Body of pancreas (tissue), 4 donors: ENCODE data around the gene B4GAT1. TPM values are rescaled to one million over a fixed set of nuclear protein-coding genes. Genes with fewer than 3 reads are reported as not detected.
A peak's percentile ranks its signal among the peaks of the same experiment; 100 is the strongest.

ENCODE experiments used
- ATAC-seq: fragments of 150-250 bp; one replicate; pipeline ENCODE4 v1.9.1; 2016
- DNase-seq, 4 donors: peaks; one replicate each; pipeline ENCODE4 v3.0.0-alpha.2; 2019
- H3K27ac ChIP-seq, 4 donors: fragments of 200-600 bp; sonication (generic); 1 replicate in 3 of 4; 2 replicates in 1 of 4; pipeline versions ENCODE4 v1.5.1 to v1.6.1; 2016 to 2019; ENCODE audit warnings: mild to moderate bottlenecking in 1 of 4, mixed read lengths in 1 of 4, moderate library complexity in 1 of 4
- H3K27me3 ChIP-seq, 2 donors: fragments of 200-600 bp; sonication (generic); one replicate each; pipeline ENCODE4 v1.6.0; 2016; ENCODE audit warnings: mild to moderate bottlenecking in 1 of 2
- H3K36me3 ChIP-seq, 2 donors: fragments of 200-600 bp; sonication (generic); replicated peaks in 1 of 2; 2 replicates each; pipeline ENCODE4 v1.5.1; 2016; ENCODE audit warnings: low read depth in 2 of 2; ENCODE audit not compliant: insufficient read depth in 1 of 2
- H3K4me1 ChIP-seq: fragments of 200-600 bp; sonication (generic); one replicate; pipeline ENCODE4 v1.6.0; 2016
- H3K4me3 ChIP-seq, 2 donors: fragments of 200-600 bp; sonication (generic); 1 replicate in 1 of 2; 2 replicates in 1 of 2; pipeline ENCODE4 v1.5.1; 2016 to 2019
- H3K9me3 ChIP-seq, 3 donors: fragments of 200-600 bp; sonication (generic); 1 replicate in 2 of 3; 2 replicates in 1 of 3; pipeline ENCODE4 v1.5.1; 2016
- CTCF ChIP-seq, 7 experiments: fragments of 450-650 bp in 4 of 7; fragments of 200-600 bp in 3 of 7; sonication (generic) in 3 of 7; IDR thresholded peaks; one replicate each; pipeline ENCODE4 v1.5.1; 2016 to 2019; ENCODE audit warnings: antibody characterized with exemption in 7 of 7
- POLR2A ChIP-seq, 3 donors: fragments of 450-650 bp; IDR thresholded peaks; one replicate each; pipeline ENCODE4 v1.6.1; 2016; ENCODE audit warnings: antibody characterized with exemption in 3 of 3, mild to moderate bottlenecking in 2 of 3
- WGBS, 2 donors: methylation state at CpG; one replicate each; pipeline ENCODE4 v1.1.5; 2017; 5-methylcytosine and 5-hydroxymethylcytosine counted together
- intact Hi-C: fragments of 100-400 bp; cut with DNase I; formaldehyde crosslinking; loops from one replicate; pipeline ENCODE4 v1.15.1; 2023
- total RNA-seq, 2 donors: library from RNA; depleted of rRNA; stranded (reverse); fragments of >200 nt; gene quantifications; one replicate each; pipeline ENCODE4 v1.1.0, GENCODE V29; 2016

Gene B4GAT1
- total RNA-seq, 2 donors from 2014 or later = 17.8 to 20.8 TPM

DNA sequence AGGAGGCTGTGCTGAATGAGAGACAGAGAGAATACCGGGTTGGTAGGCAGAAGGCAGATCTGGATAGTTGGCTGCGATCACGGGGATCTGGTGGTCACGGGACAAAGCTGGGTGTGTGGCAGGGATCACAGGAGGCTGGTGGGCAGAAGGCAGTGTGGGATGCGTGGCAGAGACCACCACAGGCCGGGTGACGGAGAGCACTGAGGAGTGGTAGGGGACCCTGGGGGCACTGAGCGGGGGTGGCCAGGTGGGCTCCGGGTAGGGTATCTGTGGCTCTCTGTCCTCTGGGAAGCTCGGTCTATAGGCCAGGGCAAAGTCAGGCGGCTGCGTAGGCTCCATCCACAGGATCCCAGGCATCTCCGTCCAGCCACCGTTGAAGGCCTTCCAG is 31.9 kb downstream of the B4GAT1 start:
- H3K4me3 ChIP-seq = no peak overlapping the region
- H3K36me3 ChIP-seq = no peaks in the 10 kb centered on the region
- no peak for ATAC-seq
- 85 to 87% methylated on average over 12 to 14 of the region's 14 CpGs for WGBS, 2 donors
- intact Hi-C loops = no loop called here
- peaks cover 21% of the 10 kb centered on the region for H3K4me1 ChIP-seq
- TF ChIP-seq CTCF (IDR thresholded peaks at IDR 0.05) (no peak), POLR2A (IDR thresholded peaks at IDR 0.05) (no peak)
- no peaks in the 10 kb centered on the region for H3K9me3 ChIP-seq
- H3K27ac ChIP-seq = peak overlapping the region in 1 of 4 donors; percentile 67
- no peaks in the 10 kb centered on the region for H3K27me3 ChIP-seq
- no peak for DNase-seq

DNA sequence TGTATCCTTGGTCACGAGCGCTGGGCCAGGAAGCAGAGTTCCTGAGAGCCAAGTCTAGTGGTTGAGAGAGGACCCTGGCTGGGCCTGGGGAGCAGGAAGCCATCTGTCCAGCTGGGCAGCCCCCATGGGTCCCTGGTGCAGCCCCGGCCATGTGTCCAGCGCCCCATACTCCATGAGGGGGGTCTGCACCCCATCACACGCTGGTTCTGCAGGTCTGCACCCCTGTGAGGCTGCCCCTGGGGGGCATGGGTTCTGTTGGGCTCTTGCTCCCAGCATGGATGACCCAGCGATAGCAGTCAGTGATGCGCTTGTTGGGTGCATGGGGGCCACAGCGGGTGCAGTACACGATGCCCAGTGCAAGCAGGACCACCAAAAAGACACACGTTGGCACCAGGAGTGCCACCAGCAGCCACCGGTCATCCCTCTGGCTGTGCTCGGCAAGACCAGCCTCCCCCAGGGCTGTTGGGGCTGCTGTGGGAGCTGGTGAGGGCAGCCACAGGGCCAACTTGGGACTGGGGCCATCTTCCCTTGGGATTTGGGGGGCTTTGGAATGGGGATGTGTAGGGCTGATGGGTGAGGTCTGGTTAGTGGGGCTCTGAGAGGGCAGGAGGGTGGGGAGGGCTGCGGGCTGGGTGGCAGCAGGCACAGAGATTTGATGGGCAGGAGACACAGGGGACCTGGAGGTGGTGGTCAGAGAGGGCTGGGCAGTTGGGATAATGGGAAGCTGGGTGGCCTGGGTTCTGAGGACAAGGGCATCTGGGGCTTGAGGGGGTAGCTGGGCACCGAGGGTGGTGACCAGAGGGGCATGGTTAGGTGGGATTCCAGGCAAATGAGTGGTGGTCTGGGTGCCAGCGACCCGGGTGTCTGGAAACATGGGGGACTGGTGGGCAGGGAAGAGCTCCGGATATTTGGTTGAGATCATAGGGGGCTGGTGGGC is 32.6 kb downstream of the B4GAT1 start:
- H3K9me3 ChIP-seq = no peaks in the 10 kb centered on the region
- H3K27me3 ChIP-seq = no peaks in the 10 kb centered on the region
- no peak overlapping the region for H3K4me3 ChIP-seq
- intact Hi-C loops = no loop called here
- H3K4me1 ChIP-seq = peaks cover 25% of the 10 kb centered on the region
- H3K36me3 ChIP-seq = no peaks in the 10 kb centered on the region
- TF ChIP-seq POLR2A (IDR thresholded peaks at IDR 0.05) (no peak), CTCF (IDR thresholded peaks at IDR 0.05) (no peak)
- ATAC-seq = no peak
- DNase-seq = no peak
- peak overlapping the region in 1 of 4 donors; percentile 6 for H3K27ac ChIP-seq
- WGBS, 2 donors = 72 to 82% methylated on average over 14 to 17 of the region's 17 CpGs

GRCh38 chr11:66314186-66314501 is 33.3 kb downstream of the B4GAT1 start:
- TF ChIP-seq POLR2A (IDR thresholded peaks at IDR 0.05) = no peak
- no peak for TF ChIP-seq CTCF (IDR thresholded peaks at IDR 0.05)
- no peaks in the 10 kb centered on the region for H3K9me3 ChIP-seq
- WGBS, 2 donors = 90 to 100% methylated on average over 1 of the region's 1 CpG
- H3K4me3 ChIP-seq = no peak overlapping the region
- DNase-seq (no peak), ATAC-seq (no peak)
- intact Hi-C loops = no loop called here
- H3K36me3 ChIP-seq = no peaks in the 10 kb centered on the region
- H3K27ac ChIP-seq = peak overlapping the region in 2 of 4 donors; percentile 6 to 92
- peaks cover 26% of the 10 kb centered on the region for H3K4me1 ChIP-seq
- no peaks in the 10 kb centered on the region for H3K27me3 ChIP-seq

DNA sequence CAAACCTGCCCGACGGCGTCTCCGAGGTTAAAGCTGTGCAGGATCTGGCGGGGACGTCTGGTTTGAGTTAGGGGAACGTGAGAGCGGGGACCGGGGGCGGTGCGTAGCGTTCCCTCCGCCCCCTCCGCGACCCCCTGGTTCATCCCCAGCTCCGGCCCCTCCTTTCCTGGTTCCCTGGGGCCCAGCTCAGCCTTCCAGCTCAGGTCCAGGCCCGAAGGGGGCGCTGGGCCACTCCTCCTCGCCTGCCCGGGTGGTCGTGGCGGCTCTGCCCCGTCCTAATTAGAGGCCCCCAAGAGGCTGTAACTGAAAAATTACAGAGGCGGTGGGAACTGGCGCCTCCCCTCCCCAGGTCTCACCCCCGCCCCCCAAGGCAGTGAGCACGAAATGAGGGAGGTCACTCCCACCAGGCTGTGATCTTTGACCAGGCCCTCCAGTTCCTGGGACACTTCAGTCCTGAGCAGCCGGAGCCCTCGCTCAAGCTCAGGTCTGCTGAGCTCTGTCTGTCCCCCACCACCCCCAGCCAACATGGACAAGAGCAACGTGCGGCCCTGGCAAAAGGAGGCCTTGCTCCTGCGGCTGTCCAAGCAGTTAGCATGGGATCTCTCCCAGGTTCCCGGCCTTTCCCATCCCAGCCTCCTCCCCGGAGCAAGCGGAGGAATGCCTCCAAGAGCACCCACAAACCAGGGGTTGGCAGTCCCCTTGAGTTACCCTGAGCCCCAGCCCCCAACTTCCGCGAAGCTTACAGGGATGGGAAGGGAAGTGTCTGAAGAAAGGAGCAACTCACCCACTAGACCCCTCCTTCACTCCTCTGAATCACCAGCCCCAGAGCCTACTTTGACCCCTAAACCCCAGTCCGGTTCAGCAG is 33.9 kb downstream of the B4GAT1 start:
- Histone ChIP-seq H3K27me3 (no peaks in the 10 kb centered on the region), H3K4me3 (no peak overlapping the region), H3K4me1 (peaks cover 26% of the 10 kb centered on the region), H3K27ac (peak overlapping the region; percentile 70 to 92 (median 78)), H3K9me3 (no peaks in the 10 kb centered on the region), H3K36me3 (no peaks in the 10 kb centered on the region)
- TF ChIP-seq CTCF (IDR thresholded peaks at IDR 0.05) = no peak
- no peak for TF ChIP-seq POLR2A (IDR thresholded peaks at IDR 0.05)
- 59 to 61% methylated on average over 23 to 31 of the region's 38 CpGs for WGBS, 2 donors
- ATAC-seq = no peak
- intact Hi-C loops = no loop called here
- DNase-seq = peak in 1 of 4 donors; percentile 34
